Heart left ventricle (tissue), 13 donors: Measurements from ENCODE around the gene KIRREL3.

Experiments used
- POLR2A ChIP-seq, 2 donors: fragments of 450-650 bp; IDR thresholded peaks; one replicate each; pipeline ENCODE4 v1.6.1; 2017; ENCODE audit warnings: antibody characterized with exemption in 2 of 2, mild to moderate bottlenecking in 2 of 2, moderate library complexity in 2 of 2
- TF ChIP-seq, protein P1 (sequence below), 12 donors: fragments of 200-600 bp; sonication (generic) in 4 of 12; IDR thresholded peaks; one replicate each; pipeline versions ENCODE4 v1.5.0 to v1.8.0; 2018 to 2022; ENCODE audit warnings: antibody characterized with exemption in 12 of 12, mild to moderate bottlenecking in 5 of 12
- donor health status: ischemic (EF 13 %, LVEDD 7.1; RV severe dilation, severe dysfunction).
- donor health status: DM: no; HTN: yes; CAD: no.
- donor health status: DM: no; HTN: no; CAD: no.
- donor health status: ischemic (EF 25% LVEDD 6.9; RV normal size, moderate dysfunction).
- donor health status: ischemic (EF 25% LVEDD 5.7; RV mildly dilated, moderate dysfunction).
- donor health status: ischemic (EF 35%, LVEDD 5.7; RV mildly dilated, moderate dysfunction).
- donor health status: nonischemic (EF 11% LVEDD 7.7; RV severe dilation, severe dysfunction).
- donor health status: DM: yes; HTN: yes; CAD: no.
- donor health status: PGD.
- donor health status: ischemic (EF 29% LVEDD 5.4; RV normal size, mild dysfunction).
- donor health status: nonischemic (EF 23%, LVEDD 6.1; RV moderate dilation, normal function).

DNA sequence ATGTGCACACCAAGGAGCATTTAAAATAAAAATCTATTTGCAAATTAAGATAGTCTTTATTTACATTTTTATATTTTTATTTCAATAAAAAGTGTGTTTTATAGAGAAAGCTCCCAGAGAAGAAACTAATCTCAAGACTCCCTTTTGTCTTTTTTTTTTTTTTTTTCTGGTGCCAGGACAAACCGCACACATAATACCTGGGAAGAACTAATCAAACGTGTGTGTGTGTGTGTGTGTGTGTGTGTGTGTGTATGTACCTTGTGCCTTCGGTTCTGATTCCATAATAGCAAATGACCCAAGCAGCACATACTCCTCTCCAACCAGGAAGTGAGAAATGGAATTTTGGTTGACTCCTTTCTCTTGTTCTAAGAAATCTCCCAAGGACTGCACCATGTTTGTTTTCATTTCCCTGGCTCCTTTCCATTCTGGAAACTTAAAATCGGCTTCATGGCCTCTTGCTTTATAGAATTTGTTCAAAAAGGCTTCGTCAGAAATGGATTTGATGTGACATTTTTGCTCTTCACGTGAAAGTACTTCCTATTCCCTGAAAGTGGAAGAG lies 579.8 kb downstream of the KIRREL3 start:
- TF ChIP-seq, protein P1, sequence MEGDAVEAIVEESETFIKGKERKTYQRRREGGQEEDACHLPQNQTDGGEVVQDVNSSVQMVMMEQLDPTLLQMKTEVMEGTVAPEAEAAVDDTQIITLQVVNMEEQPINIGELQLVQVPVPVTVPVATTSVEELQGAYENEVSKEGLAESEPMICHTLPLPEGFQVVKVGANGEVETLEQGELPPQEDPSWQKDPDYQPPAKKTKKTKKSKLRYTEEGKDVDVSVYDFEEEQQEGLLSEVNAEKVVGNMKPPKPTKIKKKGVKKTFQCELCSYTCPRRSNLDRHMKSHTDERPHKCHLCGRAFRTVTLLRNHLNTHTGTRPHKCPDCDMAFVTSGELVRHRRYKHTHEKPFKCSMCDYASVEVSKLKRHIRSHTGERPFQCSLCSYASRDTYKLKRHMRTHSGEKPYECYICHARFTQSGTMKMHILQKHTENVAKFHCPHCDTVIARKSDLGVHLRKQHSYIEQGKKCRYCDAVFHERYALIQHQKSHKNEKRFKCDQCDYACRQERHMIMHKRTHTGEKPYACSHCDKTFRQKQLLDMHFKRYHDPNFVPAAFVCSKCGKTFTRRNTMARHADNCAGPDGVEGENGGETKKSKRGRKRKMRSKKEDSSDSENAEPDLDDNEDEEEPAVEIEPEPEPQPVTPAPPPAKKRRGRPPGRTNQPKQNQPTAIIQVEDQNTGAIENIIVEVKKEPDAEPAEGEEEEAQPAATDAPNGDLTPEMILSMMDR (IDR thresholded peaks at IDR 0.05) = no peak
- TF ChIP-seq POLR2A (IDR thresholded peaks at IDR 0.05) = no peak
